Epithelial cell of umbilical artery (primary cell): ENCODE data around the gene CCDC177. TPM values are rescaled to one million over a fixed set of nuclear protein-coding genes. Genes with fewer than 3 reads are reported as not detected.

ENCODE experiments used
- total RNA-seq: library from RNA; depleted of rRNA; stranded (reverse); fragments of >200 nt; gene quantifications from 2 replicates; pipeline ENCODE4 v1.2.3, GENCODE V29; 2014

CCDC177 gene
- total RNA-seq = not detected in 2 replicates

DNA sequence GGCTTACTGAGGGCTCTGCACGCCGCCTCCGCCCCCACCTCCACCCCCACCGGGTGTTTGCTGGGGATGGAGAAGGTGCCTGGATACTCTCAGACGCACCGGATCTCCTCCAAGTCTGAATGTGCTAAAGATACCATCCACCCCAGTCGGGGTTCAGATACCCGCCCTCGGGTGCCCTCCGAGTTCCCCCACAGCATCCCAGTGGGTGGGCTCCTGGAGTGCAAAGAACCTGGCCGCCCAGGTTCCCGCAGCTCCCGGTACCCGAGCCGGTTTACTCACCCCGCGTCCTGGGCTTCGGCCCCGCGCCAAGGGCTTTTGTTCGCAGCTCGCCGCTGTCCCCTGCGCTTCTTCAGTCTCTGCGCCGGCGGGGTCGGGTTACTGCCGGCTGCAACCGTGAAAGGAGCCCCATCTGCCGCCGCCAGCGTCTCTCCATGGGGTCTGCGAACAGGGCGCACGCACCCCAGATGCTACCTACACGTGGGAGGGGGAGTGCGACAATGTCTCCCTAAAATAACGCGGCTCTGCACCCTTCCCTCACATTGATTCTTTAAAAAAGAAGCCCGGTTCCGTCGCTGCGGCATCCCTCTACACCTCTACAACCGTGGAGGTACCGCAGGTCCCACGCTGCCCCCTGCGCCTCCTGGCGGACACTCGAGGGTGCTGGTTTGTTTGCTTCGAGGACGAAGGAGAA, at the start of gene CCDC177:
TSS of gene CCDC177 (minus strand) at position 609 of the 691 bp plus-strand sequence. CDS start 1,249 bp downstream, outside the sequence.

DNA sequence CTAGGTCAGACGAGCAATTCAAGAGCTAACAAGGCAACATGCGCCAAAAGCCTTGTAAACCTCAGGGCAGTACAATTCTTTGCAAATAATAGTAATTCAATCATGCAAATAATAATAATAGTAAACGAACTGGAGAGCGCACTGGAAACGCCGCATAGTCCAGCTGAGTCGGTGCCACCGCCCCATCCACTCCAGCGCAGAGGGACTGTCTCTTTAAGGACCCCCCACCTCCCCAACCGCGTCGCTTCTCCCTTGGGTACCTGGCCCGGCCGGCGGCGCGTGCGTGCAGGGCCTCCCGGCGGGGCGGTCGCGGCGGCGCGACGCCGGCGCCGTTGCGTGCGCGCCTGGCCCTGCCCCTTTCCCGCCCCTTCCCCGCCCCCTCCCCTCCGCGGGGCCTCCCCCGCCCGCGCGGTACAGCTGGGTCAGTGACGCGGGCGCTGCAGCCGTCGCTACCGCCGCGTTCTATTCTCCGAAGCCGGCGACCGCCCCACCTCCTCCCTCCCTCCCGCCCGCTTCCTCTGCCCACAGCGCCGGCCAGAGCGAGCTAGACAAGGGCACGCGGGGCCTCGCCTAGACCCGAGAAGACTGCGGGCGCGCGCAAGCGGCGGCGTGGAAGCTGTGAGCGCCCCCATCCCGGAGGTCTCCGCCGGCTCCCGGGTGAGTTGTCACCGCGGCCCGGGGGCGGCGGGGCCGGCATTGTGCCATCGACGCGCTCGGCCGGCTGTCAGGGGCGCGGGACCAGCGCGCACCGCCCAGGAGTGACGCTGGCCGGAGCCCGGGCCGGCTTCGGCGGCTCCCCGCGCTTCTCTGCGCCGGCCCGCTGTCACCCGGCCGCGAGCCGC, 36.7 kb upstream of the CCDC177 start, which contains the start of gene SUSD6:
TSS of gene SUSD6 (plus strand) at position 425 of the 842 bp plus-strand sequence. CDS start 46,997 bp downstream, outside the sequence.

Other genes with a start within 250 kb of the CCDC177 start
- gene ERH, start 176.6 kb downstream of the CCDC177 start, total RNA-seq = 178 and 191 TPM in 2 replicates
- gene SLC39A9, start 176.2 kb downstream of the CCDC177 start, total RNA-seq = 96.2 and 115 TPM in 2 replicates
- under 0.01 TPM in 1 of 2 replicates, not detected in the other for gene PLEKHD1, start 90.1 kb downstream of the CCDC177 start, total RNA-seq
- gene SUSD6, start 36.7 kb upstream of the CCDC177 start, total RNA-seq = 7.9 and 9.1 TPM in 2 replicates
- 165 and 209 TPM in 2 replicates for gene SRSF5, start 192.3 kb upstream of the CCDC177 start, total RNA-seq
- gene SLC10A1, start 222.4 kb upstream of the CCDC177 start, total RNA-seq = not detected in 2 replicates